ENCODE data around the gene RAI2. TPM values are rescaled to one million over a fixed set of nuclear protein-coding genes. Genes with fewer than 3 reads are reported as not detected.
A peak's percentile ranks its signal among the peaks of the same experiment; 100 is the strongest.

The RAI2 gene
- 10 to 100 TPM; 12.0 to 38.9 (median 18.0) TPM for total RNA-seq

- Histone ChIP-seq H3K27me3 (peaks cover 0 to 12% of the 10 kb centered on the region in 2 donors), H3K9me3 (no peaks in the 10 kb centered on the region), H3K36me3 (no peaks in the 10 kb centered on the region), H3K4me3 (peak within 1 kb of the TSS; percentile 66 to 80 (median 67)), H3K4me1 (no peaks in the 10 kb centered on the region), H3K27ac (peak within 1 kb of the TSS; percentile 65 to 81)
- intact Hi-C loops (cut with DNase I; ENCODE audit: low total_unique reads): no loop called here
- TF ChIP-seq POLR2A (IDR thresholded peaks at IDR 0.05) (no peak), POLR2AphosphoS5 (IDR thresholded peaks at IDR 0.05) (no peak), CTCF (IDR thresholded peaks at IDR 0.05) (peak in 1 of 3 donors; percentile 15)
- DNase-seq (ENCODE audit: low spot score in 2 of 2): peak in 1 of 2 donors; percentile 60
Measured at GRCh38 chrX:17860811-17861488, at the start of gene RAI2. Gene RAI2, minus strand, starts transcription at chrX:17861298. Its CDS starts 59,288 bp downstream, at chrX:17802010.

GRCh38 chrX:17888421-17888820 is 27.3 kb upstream of the RAI2 start:
- no peak overlapping the region for H3K27ac ChIP-seq
- H3K27me3 ChIP-seq: peaks cover 0 to 5% of the 10 kb centered on the region in 2 donors
- no peaks in the 10 kb centered on the region for H3K4me1 ChIP-seq
- H3K4me3 ChIP-seq: no peak overlapping the region
- intact Hi-C loops (cut with DNase I; ENCODE audit: low total_unique reads): no loop called here
- no peak for DNase-seq (ENCODE audit: low spot score in 2 of 2)
- TF ChIP-seq POLR2AphosphoS5 (IDR thresholded peaks at IDR 0.05): no peak
- TF ChIP-seq POLR2A (IDR thresholded peaks at IDR 0.05): no peak
- no peak for TF ChIP-seq CTCF (IDR thresholded peaks at IDR 0.05)
- H3K9me3 ChIP-seq: peaks cover 0 to 8% of the 10 kb centered on the region in 2 donors
- H3K36me3 ChIP-seq: no peaks in the 10 kb centered on the region

GRCh38 chrX:17882680-17883079 is 21.6 kb upstream of the RAI2 start:
- Histone ChIP-seq H3K4me3 (no peak overlapping the region), H3K9me3 (no peaks in the 10 kb centered on the region), H3K27ac (no peak overlapping the region), H3K36me3 (no peaks in the 10 kb centered on the region), H3K4me1 (no peaks in the 10 kb centered on the region), H3K27me3 (peaks cover 0 to 11% of the 10 kb centered on the region in 2 donors)
- no peak for DNase-seq (ENCODE audit: low spot score in 2 of 2)
- no peak for TF ChIP-seq POLR2A (IDR thresholded peaks at IDR 0.05)
- no peak for TF ChIP-seq CTCF (IDR thresholded peaks at IDR 0.05)
- no peak for TF ChIP-seq POLR2AphosphoS5 (IDR thresholded peaks at IDR 0.05)
- intact Hi-C loops (cut with DNase I; ENCODE audit: low total_unique reads): no loop called here

GRCh38 chrX:17878028-17878670 is 17.1 kb upstream of the RAI2 start:
- Histone ChIP-seq H3K4me1 (no peaks in the 10 kb centered on the region), H3K36me3 (no peaks in the 10 kb centered on the region), H3K27me3 (peaks cover 0 to 6% of the 10 kb centered on the region in 2 donors), H3K27ac (no peak overlapping the region), H3K4me3 (no peak overlapping the region), H3K9me3 (peaks cover 0 to 11% of the 10 kb centered on the region in 2 donors)
- no peak for DNase-seq (ENCODE audit: low spot score in 2 of 2)
- TF ChIP-seq POLR2AphosphoS5 (IDR thresholded peaks at IDR 0.05) (no peak), POLR2A (IDR thresholded peaks at IDR 0.05) (no peak), CTCF (IDR thresholded peaks at IDR 0.05) (no peak)
- intact Hi-C loops (cut with DNase I; ENCODE audit: low total_unique reads): no loop called here

- H3K9me3 ChIP-seq: peaks cover 0 to 13% of the 10 kb centered on the region in 2 donors
- no peak for TF ChIP-seq POLR2AphosphoS5 (IDR thresholded peaks at IDR 0.05)
- no peak for TF ChIP-seq CTCF (IDR thresholded peaks at IDR 0.05)
- no peak for TF ChIP-seq POLR2A (IDR thresholded peaks at IDR 0.05)
- H3K4me3 ChIP-seq: no peak overlapping the region
- no peaks in the 10 kb centered on the region for H3K4me1 ChIP-seq
- no peaks in the 10 kb centered on the region for H3K27me3 ChIP-seq
- DNase-seq (ENCODE audit: low spot score in 2 of 2): no peak
- intact Hi-C loops (cut with DNase I; ENCODE audit: low total_unique reads): no loop called here
- H3K36me3 ChIP-seq: no peaks in the 10 kb centered on the region
- H3K27ac ChIP-seq: no peak overlapping the region
Measured at GRCh38 chrX:17876135-17876534, 15.0 kb upstream of the RAI2 start.
